Measurements from ENCODE around the gene VILL.

- TF ChIP-seq POLR2A (IDR thresholded peaks at IDR 0.05; ENCODE audit: low read length) (no peak), GATA1 (IDR thresholded peaks at IDR 0.05; ENCODE audit: low read depth, low read length) (no peak)
Observed at GRCh38 chr3:38000242-38000916, 9.8 kb downstream of the VILL start.
